ENCODE data around the gene STRA8.

The STRA8 gene

GRCh38 chr7:135215180-135215579 is 18.5 kb upstream of the STRA8 start:
- in situ Hi-C loops (cut with MboI; ENCODE audit: low sequenced_read_pairs, unreplicated experiment) = no loop called here
- TF ChIP-seq, protein P1, sequence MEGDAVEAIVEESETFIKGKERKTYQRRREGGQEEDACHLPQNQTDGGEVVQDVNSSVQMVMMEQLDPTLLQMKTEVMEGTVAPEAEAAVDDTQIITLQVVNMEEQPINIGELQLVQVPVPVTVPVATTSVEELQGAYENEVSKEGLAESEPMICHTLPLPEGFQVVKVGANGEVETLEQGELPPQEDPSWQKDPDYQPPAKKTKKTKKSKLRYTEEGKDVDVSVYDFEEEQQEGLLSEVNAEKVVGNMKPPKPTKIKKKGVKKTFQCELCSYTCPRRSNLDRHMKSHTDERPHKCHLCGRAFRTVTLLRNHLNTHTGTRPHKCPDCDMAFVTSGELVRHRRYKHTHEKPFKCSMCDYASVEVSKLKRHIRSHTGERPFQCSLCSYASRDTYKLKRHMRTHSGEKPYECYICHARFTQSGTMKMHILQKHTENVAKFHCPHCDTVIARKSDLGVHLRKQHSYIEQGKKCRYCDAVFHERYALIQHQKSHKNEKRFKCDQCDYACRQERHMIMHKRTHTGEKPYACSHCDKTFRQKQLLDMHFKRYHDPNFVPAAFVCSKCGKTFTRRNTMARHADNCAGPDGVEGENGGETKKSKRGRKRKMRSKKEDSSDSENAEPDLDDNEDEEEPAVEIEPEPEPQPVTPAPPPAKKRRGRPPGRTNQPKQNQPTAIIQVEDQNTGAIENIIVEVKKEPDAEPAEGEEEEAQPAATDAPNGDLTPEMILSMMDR (IDR thresholded peaks at IDR 0.05; ENCODE audit: borderline replicate concordance, control extremely low read depth, extremely low read depth, insufficient read depth, missing control alignments) = no peak

DNA sequence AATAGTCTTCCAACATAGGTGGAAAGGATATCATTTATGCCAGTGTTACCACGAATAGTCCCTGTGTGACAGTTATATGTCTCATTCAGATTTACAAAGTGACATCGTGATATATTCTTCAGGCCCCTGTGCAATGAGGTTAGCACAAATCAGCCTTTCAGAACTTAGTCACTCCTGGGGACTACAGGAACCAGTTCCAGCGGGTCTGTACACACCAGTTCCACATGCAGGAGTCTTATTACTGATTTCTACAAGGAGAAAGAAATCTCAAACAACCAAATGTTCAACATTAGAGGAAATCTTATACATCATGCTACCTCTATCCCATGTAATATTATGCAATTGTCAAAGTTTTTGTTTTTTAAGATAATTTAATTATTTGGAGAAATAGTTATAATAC is 17.9 kb upstream of the STRA8 start:
- in situ Hi-C loops (cut with MboI; ENCODE audit: low sequenced_read_pairs, unreplicated experiment) = no loop called here
- DNase-seq (ENCODE audit: low spot score) = no peak
- TF ChIP-seq, protein P1 (IDR thresholded peaks at IDR 0.05; ENCODE audit: borderline replicate concordance, control extremely low read depth, extremely low read depth, insufficient read depth, missing control alignments) = no peak

More at GRCh38 chr7:135215180-135215579, 18.5 kb upstream of the STRA8 start:
- no peak for DNase-seq (ENCODE audit: low spot score)

- in situ Hi-C loops (cut with MboI; ENCODE audit: low sequenced_read_pairs, unreplicated experiment) = no loop called here
- TF ChIP-seq, protein P1 (IDR thresholded peaks at IDR 0.05; ENCODE audit: borderline replicate concordance, control extremely low read depth, extremely low read depth, insufficient read depth, missing control alignments) = no peak
- DNase-seq (ENCODE audit: low spot score) = no peak
These were observed 15.8 kb upstream of the STRA8 start for GRCh38 chr7:135217645-135218509.

DNA sequence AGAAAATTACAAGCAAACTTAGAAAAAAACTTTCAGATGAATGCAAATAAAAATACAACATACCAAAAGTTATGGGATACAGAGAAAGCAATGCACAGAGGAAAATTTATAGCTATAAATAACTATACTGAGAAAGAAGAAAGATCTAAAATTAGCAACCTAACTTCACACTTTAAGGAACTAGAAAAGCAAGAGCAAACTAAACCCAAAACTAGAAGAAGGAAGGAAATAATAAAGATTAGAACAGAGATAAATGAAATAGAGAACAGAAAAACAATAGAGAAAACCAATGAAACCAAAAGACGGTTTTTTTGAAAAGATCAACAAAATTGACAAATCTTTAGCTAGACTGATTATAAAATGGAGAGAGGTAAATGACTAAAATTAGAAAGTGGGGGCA is 9.6 kb upstream of the STRA8 start:
- in situ Hi-C loops (cut with MboI; ENCODE audit: low sequenced_read_pairs, unreplicated experiment) = no loop called here
- TF ChIP-seq, protein P1 (IDR thresholded peaks at IDR 0.05; ENCODE audit: borderline replicate concordance, control extremely low read depth, extremely low read depth, insufficient read depth, missing control alignments) = no peak
- no peak for DNase-seq (ENCODE audit: low spot score)

- in situ Hi-C loops (cut with MboI; ENCODE audit: low sequenced_read_pairs, unreplicated experiment) = no loop called here
- TF ChIP-seq, protein P1 (IDR thresholded peaks at IDR 0.05; ENCODE audit: borderline replicate concordance, control extremely low read depth, extremely low read depth, insufficient read depth, missing control alignments) = no peak
- DNase-seq (ENCODE audit: low spot score) = no peak
These were observed 2.0 kb upstream of the STRA8 start for GRCh38 chr7:135231686-135232085.

- in situ Hi-C loops (cut with MboI; ENCODE audit: low sequenced_read_pairs, unreplicated experiment) = no loop called here
- DNase-seq (ENCODE audit: low spot score) = no peak
- TF ChIP-seq, protein P1 (IDR thresholded peaks at IDR 0.05; ENCODE audit: borderline replicate concordance, control extremely low read depth, extremely low read depth, insufficient read depth, missing control alignments) = no peak
These were observed 1.6 kb upstream of the STRA8 start for GRCh38 chr7:135232087-135232486.

Data from GM13976 (cell line).